NAMALWA (cell line): ENCODE measurements around the gene LMAN2.
"Not testable (repeated sequence)": the region's sequence is repeated elsewhere in the genome, so short reads cannot be mapped to it uniquely, and the experiment has no call there.

Source experiments
- DNase-seq: peaks from one replicate; pipeline ENCODE4 v3.0.0-alpha.2; 2015; ENCODE audit warnings: low spot score

Gene LMAN2

GRCh38 chr5:177364159-177364962 is 12.9 kb upstream of the LMAN2 start:
- DNase-seq, result no peak

GRCh38 chr5:177363565-177363964 is 12.1 kb upstream of the LMAN2 start:
- no peak for DNase-seq

GRCh38 chr5:177362610-177363507 is 11.4 kb upstream of the LMAN2 start:
- DNase-seq, result no peak

GRCh38 chr5:177362292-177362609 is 10.8 kb upstream of the LMAN2 start:
- no peak for DNase-seq

- peak; percentile 67 for DNase-seq
These were observed 10.2 kb upstream of the LMAN2 start for GRCh38 chr5:177361418-177362291.

- not testable (repeated sequence) for DNase-seq
These were observed 9.3 kb upstream of the LMAN2 start for GRCh38 chr5:177360740-177361139.

- DNase-seq, result no peak
These were observed 8.4 kb upstream of the LMAN2 start for GRCh38 chr5:177359860-177360259.

- no peak for DNase-seq
These were observed 8.0 kb upstream of the LMAN2 start for GRCh38 chr5:177359451-177359851.

GRCh38 chr5:177358370-177358819 is 6.9 kb upstream of the LMAN2 start:
- DNase-seq, result no peak

- DNase-seq, result peak; percentile 94
These were observed 6.2 kb upstream of the LMAN2 start, which contains the start of gene RGS14 for GRCh38 chr5:177357459-177358351. Gene RGS14 (plus strand): TSS chr5:177357924. CDS start chr5:177358025, 101 bp downstream.

- DNase-seq, result no peak
These were observed 5.6 kb upstream of the LMAN2 start for GRCh38 chr5:177357146-177357458.

- peak; percentile 60 for DNase-seq
These were observed 5.3 kb upstream of the LMAN2 start for GRCh38 chr5:177356746-177357145.

GRCh38 chr5:177355868-177356168 is 4.3 kb upstream of the LMAN2 start:
- DNase-seq, result no peak

GRCh38 chr5:177355162-177355867 is 3.8 kb upstream of the LMAN2 start:
- no peak for DNase-seq

GRCh38 chr5:177354711-177355110 is 3.2 kb upstream of the LMAN2 start:
- no peak for DNase-seq

GRCh38 chr5:177354256-177354655 is 2.8 kb upstream of the LMAN2 start:
- no peak for DNase-seq

GRCh38 chr5:177353093-177353492 is 1.6 kb upstream of the LMAN2 start:
- DNase-seq, result no peak

- DNase-seq, result no peak
These were observed 584 bp downstream of the LMAN2 start for GRCh38 chr5:177350776-177351391.

GRCh38 chr5:177349762-177350161 is 1.7 kb downstream of the LMAN2 start:
- no peak for DNase-seq

- no peak for DNase-seq
These were observed 2.2 kb downstream of the LMAN2 start for GRCh38 chr5:177349362-177349647.

- DNase-seq, result no peak
These were observed 3.8 kb downstream of the LMAN2 start for GRCh38 chr5:177347699-177348098.
